Left ventricle myocardium superior (tissue), 1 donor: ENCODE results near the gene POGK. TPM values are rescaled to one million over a fixed set of nuclear protein-coding genes. Genes with fewer than 3 reads are reported as not detected.
"Not testable (repeated sequence)": the region's sequence is repeated elsewhere in the genome, so short reads cannot be mapped to it uniquely, and the experiment has no call there.

Experiments used
- ATAC-seq: fragments of 200-7000 bp; cut with Tn5 transposase; one replicate; pipeline ENCODE4 v1.9.1; 2020; ENCODE audit warnings: mild to moderate bottlenecking, moderate library complexity
- DNase-seq: peaks from one replicate; pipeline ENCODE4 v3.0.0-alpha.2; 2020
- intact Hi-C: fragments of 100-400 bp; cut with micrococcal nuclease; formaldehyde crosslinking; loops from one replicate; pipeline ENCODE4 v1.11.0; 2022
- total RNA-seq: library from RNA; stranded (reverse); fragmentation: NEBNext Ultra II Directional; extraction: Animal tissue kit (Norgen Biotek cat#: 25700); gene quantifications from one replicate; pipeline ENCODE4 v1.2.1, GENCODE V29; 2021
- donor health status: DM: no; HTN: yes; CAD: no; lungs with severe emphysema.

Gene POGK
- total RNA-seq, 1 donor from 2014 or later, result 15.6 TPM

DNA sequence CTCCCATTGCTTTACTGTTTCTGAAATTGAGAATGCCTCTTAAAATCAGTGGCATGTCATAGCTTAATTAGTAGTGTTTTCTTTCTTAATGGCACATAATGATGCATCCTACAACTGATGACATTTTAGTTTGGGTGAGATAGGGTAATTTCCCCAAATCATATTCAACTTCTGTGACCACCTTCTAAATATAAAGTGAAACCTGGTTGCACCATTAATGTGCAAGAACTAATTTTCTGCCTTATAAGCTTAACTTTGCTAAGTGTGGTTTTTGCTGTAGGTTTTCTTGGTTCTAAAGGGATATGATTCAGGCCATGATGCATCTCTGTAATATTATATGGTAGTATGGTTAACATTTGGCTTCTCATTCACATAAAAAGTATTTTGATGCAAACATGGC is 8.9 kb downstream of the POGK start:
- intact Hi-C loops, result no loop called here
- no peak for ATAC-seq

DNA sequence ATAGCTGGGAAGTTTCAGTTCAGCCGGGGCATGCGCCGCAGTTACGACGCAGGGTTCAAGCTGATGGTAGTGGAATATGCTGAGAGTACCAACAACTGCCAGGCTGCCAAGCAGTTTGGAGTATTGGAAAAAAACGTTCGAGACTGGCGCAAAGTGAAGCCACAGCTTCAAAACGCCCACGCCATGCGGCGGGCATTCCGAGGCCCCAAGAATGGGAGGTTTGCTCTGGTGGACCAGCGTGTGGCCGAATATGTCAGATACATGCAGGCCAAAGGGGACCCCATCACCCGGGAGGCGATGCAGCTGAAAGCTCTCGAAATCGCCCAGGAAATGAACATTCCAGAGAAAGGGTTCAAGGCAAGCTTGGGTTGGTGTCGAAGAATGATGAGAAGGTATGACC is 9.9 kb downstream of the POGK start:
- ATAC-seq, result no peak
- no peak for DNase-seq
- intact Hi-C loops, result no loop called here

More for the DNA sequence above, 8.9 kb downstream of the POGK start:
- no peak for DNase-seq

DNA sequence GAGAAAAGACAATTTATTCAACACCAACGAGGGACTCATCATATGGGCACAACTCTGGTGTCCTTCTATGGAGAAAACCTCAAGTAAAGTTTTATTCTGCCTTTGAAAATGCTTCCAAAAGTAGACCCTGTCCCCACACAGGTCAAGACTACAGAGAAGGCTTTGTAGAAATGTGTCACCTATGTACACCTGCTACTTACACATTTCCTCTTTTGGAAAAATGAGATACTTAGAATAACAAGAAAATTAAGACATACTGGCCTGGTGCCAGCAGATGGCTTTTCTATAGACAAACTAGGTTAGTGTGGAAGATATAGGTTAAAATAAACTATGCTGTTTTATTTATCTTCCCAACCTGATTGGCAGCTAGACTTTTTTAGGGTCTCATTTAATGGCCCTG is 13.6 kb downstream of the POGK start:
- intact Hi-C loops, result no loop called here
- ATAC-seq (no peak), DNase-seq (no peak)

DNA sequence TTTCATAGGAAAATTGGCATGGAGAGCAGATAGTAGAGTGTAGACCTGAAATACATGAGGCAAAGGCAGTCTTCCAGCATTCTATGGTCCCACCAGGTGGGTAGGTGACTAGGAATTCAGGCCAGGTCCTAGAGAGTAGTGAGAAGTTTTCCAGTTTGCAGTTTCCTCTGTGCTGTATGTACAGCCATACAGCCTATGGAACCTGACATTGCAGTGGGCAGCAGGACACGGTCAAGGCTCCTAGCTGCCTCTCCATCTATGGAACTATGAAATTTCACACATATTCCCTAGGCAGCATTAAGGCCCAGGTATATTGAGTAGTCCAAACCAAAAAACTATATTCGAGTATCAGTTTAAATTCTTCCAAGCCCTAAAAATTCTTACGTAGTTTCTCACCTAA is 16.3 kb downstream of the POGK start:
- intact Hi-C loops, result no loop called here
- no peak for ATAC-seq
- DNase-seq, result no peak

DNA sequence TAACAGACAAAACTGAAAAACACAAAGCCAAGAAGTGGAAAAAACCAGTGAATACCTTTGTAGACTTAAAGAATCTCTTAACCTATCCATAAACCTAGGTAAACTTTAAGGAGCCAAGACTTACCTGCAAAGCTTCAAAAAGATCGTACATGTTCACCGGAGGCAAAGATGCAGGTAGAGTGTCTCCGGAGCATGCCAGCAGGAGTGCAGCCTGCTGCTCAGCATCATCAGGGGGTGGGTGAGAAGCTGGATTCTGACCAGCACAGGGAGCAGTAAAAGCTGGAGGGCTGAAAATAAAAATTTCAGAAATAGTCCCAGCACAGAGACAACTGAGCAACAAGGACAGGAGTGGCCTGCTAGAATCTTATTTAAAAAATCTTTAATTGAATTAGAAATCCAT is 18.7 kb downstream of the POGK start:
- intact Hi-C loops, result no loop called here
- no peak for ATAC-seq

DNA sequence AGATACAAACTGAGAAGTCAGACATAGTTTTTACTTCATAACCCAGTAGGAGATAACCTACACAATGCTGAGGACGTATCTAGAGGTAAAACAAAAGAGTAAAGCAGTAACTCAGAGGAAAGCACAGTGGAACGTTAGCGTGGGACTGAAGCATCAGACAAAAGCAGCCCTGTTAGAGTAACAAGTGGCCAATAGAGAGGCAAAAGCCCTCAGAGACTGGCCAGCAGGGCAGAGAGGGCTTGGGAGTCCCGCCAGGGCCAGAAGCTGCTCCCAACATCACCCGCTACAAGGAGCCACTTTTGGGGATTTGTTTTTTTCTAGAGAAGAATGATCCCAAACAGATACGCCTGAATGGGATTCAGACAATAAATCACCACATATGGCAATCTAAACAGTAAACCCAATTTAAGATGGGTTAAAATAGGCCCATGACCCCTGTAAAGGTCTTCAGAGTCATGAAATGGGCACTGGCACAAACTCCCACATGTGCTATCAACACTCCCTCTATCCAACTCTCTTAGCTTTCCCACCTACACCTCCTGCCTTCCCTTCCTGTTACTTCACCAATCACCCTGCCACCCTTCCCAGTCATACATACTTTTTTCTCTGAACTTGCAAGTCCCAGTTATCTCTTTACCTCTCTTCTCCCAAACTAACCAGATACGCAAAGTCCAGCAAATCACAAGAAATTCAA is 19.6 kb downstream of the POGK start:
- ATAC-seq (peak; percentile 45), DNase-seq (no peak)
- intact Hi-C loops, result no loop called here

More for the DNA sequence above, 18.7 kb downstream of the POGK start:
- DNase-seq, result no peak

DNA sequence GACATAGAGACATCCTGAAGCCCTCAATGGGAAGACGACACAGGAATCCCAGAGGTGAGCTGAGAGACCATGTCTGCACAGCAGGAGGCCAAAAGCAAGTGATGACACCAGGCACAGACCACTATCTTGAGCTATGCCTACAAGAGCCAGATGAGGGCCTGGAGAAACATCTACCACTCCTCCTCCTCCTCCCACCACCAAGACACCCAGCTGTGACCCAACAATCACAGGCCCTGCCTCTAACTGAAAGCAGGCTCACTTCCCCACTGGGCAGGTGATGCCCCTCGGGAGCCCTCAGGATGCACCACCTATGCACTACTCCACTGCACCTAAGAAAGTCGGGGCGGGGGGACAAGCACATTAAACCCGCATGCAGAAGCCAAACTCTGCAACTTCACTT is 20.3 kb downstream of the POGK start:
- ATAC-seq, result no peak

DNA sequence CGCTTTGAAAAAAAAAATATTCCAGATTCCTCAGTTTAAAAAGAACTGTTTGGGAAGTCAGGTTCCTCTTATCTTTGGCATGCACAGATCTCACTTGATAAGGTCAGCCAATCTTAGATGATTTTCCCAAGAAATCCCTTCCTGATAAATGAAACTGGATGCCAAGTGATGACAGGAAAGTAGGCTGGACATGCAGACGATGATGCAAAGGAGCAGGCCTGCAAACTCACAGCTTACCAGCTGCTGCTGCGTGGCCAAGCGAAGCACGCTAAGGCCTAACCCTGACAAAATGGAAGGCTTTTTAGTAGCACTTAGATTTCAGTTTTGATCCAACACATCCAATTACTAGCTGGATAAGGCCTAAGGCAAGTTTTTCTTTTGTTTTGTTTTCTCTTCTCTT is 26.7 kb downstream of the POGK start:
- no peak for ATAC-seq
- intact Hi-C loops, result no loop called here
- no peak for DNase-seq

More for the DNA sequence above, 20.3 kb downstream of the POGK start:
- DNase-seq, result no peak
- intact Hi-C loops, result no loop called here

DNA sequence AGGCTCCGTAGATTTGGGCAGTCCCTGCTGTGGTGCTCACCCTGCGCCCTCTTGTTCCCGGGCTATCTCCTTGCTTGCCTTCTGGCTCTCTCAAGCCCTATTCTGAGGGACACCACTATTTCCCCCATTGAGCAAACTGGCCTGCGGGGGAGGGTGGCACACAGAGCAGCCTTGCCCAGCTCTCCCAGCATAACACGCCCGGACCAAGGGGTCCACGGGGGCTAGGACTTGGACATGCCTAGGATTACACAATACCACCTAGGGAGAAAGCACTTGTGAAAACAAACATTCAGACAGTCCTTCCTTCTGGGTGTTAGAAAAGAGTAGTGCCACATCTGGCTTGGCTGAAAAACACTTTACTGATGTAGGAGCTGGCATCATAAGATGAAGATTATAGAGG is 29.4 kb downstream of the POGK start:
- intact Hi-C loops, result no loop called here
- no peak for DNase-seq
- no peak for ATAC-seq

DNA sequence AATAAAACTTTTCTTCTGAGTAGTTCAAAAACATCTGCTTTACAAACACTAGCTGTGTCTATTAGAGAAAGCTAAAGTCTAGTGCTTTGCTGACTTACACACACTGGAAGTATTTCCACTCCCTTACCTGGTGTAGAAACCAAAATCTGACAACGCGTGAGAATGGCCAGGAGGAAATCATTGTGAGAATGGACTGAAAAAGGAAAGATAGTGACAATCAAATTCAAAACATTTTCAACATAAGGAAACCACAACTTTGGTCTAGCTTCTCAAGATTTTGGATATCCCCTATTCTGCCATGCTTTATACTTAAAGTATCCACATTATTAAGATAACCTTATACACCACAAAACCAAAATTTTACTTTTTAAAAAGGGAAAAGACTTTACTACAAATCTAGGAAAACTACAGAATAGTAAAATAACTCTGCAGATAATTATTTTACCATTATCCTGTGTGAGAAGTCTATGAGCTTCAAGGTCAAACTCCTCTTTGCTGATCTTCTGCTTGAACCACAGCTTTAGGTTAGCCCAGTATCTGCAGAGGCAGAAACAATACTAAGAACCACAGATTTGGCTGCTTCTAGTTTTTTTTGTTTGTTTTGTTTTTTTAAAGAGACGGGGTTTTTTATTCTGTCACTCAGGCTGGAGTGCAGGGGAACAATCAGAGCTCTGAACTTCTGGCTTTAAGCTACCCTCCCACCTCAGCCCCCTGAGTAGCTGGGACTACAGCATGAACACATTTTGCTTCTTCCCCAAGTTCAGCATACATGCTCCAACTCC is 30.2 kb downstream of the POGK start:
- ATAC-seq, result no peak
- DNase-seq, result no peak
- intact Hi-C loops, result no loop called here

DNA sequence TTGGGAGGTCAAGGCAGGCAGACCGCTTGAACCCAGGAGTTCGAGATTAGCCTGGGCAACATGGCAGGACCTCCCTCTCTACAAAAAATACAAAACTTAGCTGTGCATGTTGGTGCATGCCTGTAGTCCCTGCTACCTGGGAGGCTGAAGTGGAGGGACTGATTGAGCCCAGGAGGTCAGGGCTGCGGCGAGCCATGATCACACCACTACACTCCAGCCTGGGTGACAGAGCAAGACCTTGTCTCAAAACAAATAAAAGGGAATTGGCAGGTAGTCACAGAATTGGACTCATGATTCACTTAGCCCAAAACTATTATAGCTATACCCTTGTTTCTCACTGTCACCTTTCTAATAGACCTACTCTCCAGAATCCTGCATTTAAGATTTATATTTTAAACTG is 31.3 kb downstream of the POGK start:
- ATAC-seq (peak; percentile 11), DNase-seq (no peak)
- intact Hi-C loops, result no loop called here

DNA sequence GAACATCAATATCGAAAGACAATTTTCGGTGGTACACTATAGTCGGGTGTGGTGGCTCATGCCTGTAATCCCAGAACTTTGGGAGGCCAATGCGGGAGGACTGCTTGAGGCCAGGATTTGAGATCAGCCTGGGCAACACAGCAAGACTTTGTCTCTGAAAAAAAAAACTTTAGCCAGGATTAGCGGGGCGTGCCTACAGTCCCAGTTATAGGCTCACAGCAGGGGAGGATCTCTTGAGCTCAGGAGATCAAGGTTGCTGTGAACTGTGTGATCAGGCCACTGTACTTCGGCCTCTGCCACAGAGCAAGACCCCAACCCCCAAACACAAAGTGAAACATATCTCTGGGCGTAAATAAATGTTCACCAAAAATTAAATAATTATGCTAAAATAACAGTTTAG is 35.2 kb downstream of the POGK start:
- no peak for DNase-seq
- no peak for ATAC-seq
- intact Hi-C loops, result no loop called here

DNA sequence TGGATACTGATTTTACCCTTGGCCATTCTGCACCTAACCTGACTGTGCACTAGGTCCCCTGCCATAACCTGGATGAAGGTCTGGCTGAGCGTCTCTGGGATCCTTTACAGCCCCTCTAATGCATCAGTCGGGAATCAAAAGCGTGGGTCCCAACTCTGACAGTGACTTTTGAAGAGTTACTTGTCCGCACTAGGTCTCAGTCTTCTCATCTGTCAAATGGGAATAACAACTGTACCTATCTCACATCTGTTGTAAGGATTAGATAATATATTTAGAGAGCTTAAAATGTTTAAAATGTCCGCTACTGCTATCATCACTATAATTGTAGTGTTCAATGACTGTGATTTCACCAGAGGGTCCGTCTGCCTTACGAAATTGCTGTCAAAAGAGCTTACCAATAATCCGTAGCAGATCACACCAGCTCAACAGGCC is 36.0 kb downstream of the POGK start:
- intact Hi-C loops, result no loop called here
- ATAC-seq (no peak), DNase-seq (no peak)

DNA sequence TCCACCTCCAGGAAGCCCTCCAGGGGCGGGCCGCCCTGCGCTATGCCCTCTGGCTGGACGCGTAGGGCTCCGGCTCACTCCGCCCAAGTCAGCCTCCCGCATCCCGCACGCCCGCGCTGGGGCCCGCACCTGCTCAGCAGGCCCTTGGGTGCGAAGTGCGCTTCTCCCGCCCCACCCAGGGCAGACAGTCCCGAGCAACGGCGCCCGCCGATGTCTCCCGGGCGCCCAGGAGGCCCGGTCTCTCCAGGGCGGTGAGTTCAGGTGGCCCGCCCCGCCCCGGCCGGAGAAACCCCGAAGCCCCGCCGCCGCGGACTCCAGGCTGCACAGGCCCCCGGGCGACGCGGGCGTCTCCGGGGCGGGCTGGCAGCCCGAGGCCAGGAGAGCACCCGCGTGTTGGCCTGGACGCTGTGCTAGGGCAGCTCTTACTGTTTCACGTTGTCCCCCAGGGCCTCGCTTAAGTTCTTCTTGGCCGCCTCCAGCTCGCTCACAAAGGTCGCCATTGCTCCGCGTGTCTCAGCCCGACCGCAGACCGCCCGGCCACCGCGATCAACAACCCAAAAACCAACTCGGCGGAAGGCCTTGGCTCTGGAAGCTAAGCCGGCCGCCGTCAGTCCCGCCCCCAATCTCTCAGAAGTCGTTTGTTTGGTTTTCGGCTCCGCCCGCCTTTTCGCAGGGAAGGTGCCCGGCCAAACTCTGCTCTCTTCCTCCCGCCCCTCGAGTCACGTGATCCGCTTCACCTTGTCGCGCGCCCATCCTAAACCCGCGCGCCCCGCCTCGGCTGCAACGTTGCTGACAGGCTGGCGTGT is 36.7 kb downstream of the POGK start, which contains the start of gene TADA1:
TSS of gene TADA1 (minus strand) at position 531 of the 806 bp plus-strand sequence. CDS start at position 500, 31 bp downstream.
- DNase-seq (peak; percentile 99), ATAC-seq (peak; percentile 97)
- intact Hi-C loops, result loop anchor here (2.0 kb wide), 1 partner anchor 37 kb away; the partner anchor contains the start of gene POGK

DNA sequence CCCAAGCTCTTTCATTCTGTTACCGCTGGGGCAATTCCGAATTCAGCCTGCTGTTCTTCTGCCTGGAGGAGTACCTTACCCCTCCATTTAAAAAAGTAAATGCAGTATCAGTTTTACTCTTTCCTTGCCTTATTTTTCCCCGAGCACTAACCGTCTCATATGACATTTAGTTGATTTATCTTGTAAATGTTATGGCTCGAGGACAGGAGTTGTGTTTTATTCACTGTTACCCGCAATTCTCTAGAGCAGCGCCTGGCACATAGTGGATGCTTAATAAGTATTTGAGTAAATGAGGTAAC is 37.2 kb downstream of the POGK start:
- ATAC-seq (no peak), DNase-seq (no peak)
- intact Hi-C loops, result loop anchor here (2.0 kb wide), 1 partner anchor 38 kb away; the partner anchor contains the start of gene POGK

DNA sequence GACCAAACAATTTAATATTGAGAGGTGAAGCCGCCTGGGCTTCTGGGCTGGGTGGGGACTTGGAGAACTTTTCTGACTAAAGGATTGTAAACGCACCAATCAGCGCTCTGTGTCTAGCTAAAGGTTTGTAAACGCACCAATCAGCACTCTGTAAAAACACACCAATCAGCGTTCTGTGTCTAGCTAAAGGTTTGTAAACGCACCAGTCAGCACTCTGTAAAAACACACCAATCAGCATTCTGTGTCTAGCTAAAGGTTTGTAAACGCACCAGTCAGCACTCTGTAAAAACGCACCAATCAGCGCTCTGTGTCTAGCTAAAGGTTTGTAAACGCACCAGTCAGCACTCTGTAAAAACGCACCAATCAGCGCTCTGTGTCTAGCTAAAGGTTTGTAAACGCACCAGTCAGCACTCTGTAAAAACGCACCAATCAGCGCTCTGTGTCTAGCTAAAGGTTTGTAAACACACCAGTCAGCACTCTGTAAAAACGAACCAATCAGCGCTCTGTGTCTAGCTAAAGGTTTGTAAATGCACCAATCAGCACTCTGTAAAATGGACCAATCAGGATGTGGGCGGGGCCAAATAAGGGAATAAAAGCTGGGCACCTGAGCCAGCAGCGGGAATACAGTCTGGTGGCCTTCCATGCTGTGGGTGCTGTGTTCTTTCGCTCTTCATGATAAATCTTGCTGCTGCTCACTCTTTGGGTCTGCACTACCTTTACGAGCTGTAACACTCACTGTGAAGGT is 39.1 kb downstream of the POGK start:
- ATAC-seq, intact Hi-C loops, DNase-seq: not testable (repeated sequence)

DNA sequence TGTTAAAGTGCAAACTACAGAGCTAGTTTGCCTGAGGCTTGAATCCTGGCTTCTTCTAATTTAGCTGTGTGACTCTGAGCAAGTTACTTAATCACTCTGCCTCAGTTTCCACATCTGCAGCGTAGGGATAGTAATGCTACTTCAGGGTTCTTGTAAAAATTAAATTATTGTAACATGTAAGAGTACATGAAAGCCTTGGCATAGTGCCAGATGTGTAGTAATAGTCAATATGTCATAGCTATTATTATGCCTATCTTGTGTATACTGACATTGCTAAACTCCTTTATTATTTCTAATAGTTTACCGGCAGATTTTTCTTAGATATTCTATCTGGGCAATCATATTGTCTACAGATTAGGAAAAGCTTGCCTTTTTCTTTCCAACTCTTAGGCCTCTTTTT is 43.6 kb downstream of the POGK start:
- no peak for ATAC-seq
- intact Hi-C loops, result loop anchor here (10.0 kb wide), 1 partner anchor 172 kb away; no protein-coding TSS in a partner anchor

DNA sequence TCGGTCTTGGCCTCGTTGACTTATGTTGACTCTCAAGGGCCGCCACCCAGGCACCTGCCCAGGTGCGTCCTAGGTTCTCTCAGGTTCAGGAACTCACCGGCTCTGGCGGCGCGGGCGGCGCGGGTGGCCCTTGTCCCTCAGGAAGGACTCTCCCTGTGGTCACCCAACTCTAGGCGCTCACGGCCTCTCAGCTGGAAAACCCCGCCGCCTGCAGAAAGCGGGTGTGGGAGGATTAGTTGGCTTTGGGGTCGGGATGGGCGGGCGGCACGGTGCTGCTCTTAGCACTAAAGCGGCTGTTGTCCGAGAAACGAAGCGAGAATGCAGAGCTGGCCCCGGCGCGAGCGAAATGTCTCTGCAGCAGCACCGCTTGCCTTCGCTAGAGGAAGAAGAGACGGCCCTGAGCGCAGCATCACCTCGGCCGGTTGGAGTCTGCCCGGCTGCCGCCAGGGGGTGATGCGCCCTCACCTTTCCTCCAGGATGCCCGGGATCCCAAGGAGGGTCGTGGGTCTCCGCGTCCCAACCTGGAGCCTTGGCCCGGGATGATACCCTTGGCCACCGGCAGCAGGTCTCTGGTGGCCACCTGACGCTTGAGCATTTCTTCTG is 44.9 kb downstream of the POGK start:
- DNase-seq, result peak; percentile 63
- ATAC-seq, result peak; percentile 86
- intact Hi-C loops, result loop anchor here (10.0 kb wide), 1 partner anchor 171 kb away; no protein-coding TSS in a partner anchor

More for the DNA sequence above, 43.6 kb downstream of the POGK start:
- no peak for DNase-seq

DNA sequence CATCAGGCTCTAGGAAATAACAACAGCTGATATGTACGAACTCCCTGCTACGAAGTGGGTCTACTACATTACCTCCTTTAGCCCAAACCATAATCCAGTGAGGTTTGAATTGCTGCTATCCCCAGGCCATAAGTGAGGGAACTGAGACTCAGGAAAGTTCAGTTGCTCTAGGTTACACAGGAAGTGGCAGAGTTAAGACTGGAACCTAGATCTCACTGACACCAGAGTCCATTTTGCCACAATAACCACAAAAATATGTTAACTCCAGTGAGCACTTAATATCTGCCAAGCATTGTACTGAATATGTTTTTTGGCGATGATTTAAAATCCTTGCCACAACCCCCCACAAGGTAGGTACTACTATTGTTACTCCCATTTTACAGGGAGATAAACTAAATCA is 45.7 kb downstream of the POGK start:
- ATAC-seq, result no peak
- intact Hi-C loops, result loop anchor here (10.0 kb wide), 1 partner anchor 170 kb away; no protein-coding TSS in a partner anchor

More for the DNA sequence above, 45.7 kb downstream of the POGK start:
- DNase-seq, result no peak
